Pulmonary artery endothelial cell (primary cell): ENCODE measurements around the gene ZPLD1. TPM values are rescaled to one million over a fixed set of nuclear protein-coding genes. Genes with fewer than 3 reads are reported as not detected.

Source experiments
- DNase-seq: peaks from one replicate; pipeline ENCODE4 v3.0.0-alpha.2; 2011; ENCODE audit warnings: low read depth, low spot score
- total RNA-seq: library from RNA; depleted of rRNA; stranded (reverse); fragments of >200 nt; gene quantifications from 2 replicates; pipeline ENCODE4 v1.2.3, GENCODE V29; 2014

Gene ZPLD1
- total RNA-seq, 1 donor from 2014 or later = 0.07 TPM

DNA sequence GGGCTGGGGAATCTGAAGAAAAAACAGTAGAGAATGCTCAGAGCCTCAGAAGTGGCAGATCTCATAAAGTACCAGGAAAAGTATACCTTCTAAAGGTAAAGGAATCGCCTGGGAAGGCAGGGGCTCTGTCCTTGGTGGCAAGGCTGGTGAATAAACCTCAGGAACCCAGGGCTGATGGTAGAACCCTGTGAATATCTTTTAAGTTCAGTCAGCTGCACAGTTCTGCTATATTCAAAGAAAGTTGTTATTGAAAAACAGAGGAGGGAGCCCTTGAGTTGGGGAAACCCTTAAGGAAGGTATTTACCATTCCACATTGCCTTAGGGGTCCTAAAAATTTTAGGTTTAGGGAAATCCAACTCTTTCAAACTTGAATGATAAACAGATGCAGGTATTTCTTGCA is 31.2 kb downstream of the ZPLD1 start:
- DNase-seq = no peak

- DNase-seq = no peak
These were observed 35.3 kb downstream of the ZPLD1 start for GRCh38 chr3:102470066-102470465.

DNA sequence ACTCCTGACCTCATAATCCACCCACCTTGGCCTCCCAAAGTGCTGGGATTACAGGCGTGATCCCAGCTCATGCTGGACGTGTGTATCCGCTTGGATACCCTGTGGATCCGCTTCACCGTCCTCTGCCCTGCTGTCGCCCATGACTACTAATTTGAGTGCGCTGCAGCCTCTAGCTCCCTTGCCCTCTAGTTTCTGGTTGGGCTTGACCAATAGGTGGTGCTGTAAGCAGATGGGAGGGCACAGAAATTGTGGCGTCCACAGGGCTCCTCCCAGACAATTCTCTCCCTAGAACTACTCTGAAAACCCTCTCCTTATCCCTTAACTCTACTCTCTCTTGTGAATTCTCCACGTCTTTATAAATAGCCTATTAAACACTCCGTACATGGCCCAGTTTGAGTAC is 36.2 kb downstream of the ZPLD1 start:
- DNase-seq = no peak

DNA sequence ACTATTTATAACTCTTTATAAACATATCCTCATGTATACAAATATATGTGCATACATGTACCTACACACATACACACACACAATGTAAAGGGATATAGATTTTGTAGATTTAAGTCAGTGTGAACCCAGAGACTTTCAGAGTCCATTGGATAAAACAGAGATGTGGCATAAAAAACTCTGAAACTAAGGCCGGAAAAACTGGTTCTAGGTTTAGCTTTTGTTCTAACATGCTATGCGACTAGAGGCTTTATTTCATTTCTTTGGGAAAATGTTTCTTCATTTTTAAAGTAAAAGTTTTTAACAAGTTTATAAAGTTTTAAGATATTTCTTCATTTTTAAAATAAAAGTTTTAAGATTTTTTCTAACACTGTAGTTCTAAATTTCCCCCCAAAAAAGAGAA is 36.7 kb downstream of the ZPLD1 start:
- DNase-seq = no peak

- DNase-seq = no peak
These were observed 38.8 kb downstream of the ZPLD1 start for GRCh38 chr3:102473648-102474047.

GRCh38 chr3:102474207-102474606 is 39.4 kb downstream of the ZPLD1 start:
- no peak for DNase-seq

GRCh38 chr3:102476198-102476597 is 41.4 kb downstream of the ZPLD1 start:
- no peak for DNase-seq

DNA sequence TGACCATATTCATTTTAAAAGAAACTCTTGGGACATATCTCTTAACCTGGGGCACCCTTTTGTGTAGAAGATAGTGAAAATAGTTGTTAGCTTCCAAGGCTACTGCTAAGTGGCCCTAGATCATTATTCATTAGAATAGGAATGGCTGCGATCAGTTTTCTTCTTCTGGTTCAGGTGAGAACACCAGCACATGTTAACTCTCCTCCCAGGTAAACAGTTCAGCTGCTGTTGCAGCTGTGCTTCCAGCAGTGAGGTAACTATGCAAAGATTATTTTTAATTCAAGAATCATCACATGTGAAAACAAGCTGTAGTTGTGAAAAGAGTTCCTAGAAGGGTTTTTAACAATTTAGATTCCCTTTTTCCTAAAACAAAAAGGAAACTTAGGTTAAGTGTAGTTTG is 43.3 kb downstream of the ZPLD1 start:
- no peak for DNase-seq

DNA sequence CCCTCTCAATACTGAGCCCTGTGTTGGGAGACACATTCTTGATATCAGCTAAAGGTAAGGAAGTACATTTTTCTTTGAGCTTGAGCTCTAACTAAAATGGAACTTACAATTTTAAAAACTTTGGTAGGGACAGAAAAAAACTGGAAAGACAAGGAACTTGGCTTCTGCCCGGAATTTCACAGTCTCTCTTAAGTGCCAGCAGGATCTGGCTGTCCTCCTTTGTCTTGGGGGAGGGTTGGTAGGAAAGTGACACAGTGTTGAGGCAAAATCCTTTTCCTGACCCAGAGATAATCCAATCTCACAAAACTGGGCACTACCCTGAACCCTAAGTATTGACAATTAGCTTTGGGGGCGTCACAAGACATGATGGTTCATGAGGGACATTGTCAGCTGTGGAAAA is 45.3 kb downstream of the ZPLD1 start:
- no peak for DNase-seq

- no peak for DNase-seq
These were observed 46.2 kb downstream of the ZPLD1 start for GRCh38 chr3:102481050-102481449.

DNA sequence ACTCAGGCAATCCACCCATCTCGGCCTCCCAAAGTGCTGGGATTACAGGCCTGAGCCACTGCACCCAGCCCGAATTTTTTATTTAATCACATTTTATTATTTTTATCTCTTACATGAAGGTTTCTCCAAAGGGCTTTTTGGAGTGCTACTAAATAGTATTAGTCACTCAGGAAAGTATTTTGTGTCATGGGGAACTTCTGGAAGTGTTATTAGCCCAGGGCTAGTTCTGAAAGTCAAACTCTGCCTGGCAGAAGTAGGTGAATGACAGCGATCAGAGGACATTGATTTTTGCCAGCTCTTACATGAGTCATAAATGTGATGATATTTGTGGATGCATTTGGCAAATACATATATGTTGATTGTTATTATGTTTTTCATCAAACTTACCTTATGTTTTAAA is 48.7 kb downstream of the ZPLD1 start:
- DNase-seq = no peak

DNA sequence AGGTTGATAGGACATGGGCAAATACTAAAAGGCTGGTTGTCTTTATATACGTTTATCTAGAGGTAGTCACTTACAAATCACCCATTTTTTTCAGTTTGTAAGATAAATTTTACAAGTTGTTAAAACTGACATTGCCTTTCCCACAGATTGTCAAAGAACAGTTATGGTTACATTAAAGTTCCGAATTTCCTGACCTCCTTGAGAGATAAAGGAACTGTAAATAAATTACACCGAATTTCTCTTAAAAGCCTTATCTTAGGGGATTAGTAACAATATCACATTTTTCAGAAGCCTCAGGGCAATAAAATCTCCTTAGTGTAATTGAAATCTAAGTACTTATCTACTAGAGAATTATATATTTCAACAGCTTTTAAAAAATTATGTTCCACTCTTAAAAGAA is 49.5 kb downstream of the ZPLD1 start:
- DNase-seq = no peak

DNA sequence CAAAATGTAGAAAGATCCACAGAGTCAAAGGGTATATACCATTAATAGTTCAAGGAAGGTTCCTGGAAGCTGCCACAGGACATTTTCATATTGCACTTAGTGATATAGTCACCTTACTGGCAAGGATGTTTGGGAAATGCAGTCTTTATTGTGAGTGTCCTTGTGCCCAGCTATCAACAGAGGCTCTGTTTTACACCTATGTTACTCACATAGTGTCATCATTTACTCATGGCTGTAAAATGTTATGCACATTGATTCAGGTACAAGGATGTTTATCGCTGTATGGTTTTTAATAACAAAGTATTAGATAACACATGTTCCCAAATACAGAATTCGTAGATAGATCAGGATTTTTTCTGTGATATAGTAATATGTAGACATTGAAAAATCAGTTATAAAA is 50.9 kb downstream of the ZPLD1 start:
- DNase-seq = no peak

- DNase-seq = no peak
These were observed 53.5 kb downstream of the ZPLD1 start for GRCh38 chr3:102488331-102488730.

DNA sequence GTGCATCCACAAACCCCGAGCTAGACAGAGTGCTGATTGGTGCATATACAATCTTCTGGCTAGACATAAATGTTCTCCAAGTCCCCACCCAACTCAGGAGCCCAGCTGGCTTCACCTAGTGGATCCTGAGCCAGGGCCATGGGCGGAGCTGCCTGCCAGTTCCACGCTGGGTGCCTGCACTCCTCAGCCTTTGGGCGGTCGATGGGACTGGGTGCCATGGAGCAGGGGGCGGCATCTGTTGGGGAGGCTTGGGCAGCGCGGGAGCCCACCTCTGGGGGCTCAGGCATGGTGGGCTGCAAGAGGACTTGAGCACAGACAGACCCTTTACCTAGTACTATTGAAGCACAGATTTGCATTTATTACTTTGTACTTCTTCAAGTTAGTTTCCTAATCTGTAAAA is 57.5 kb downstream of the ZPLD1 start:
- no peak for DNase-seq

- DNase-seq = no peak
These were observed 62.8 kb downstream of the ZPLD1 start for GRCh38 chr3:102497571-102497970.

GRCh38 chr3:102505542-102505941 is 70.7 kb downstream of the ZPLD1 start:
- no peak for DNase-seq

DNA sequence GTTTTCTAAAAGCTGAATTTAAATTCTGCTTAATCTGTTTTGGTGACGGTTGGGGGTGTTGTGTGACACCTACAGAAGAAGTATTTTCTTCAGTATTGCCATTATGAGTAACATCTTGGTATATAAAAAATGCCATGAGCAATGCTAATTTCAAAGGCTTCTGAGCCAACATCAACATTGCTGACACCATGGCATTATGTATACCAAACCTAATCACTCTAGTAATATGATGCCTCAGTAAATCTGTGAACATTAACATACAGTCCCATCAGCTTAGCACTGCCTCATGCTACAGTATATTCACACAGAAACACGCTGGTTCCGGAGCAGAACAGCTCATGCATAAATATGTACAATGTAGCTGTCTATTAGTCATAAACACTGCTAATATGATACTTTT is 75.8 kb downstream of the ZPLD1 start:
- no peak for DNase-seq

DNA sequence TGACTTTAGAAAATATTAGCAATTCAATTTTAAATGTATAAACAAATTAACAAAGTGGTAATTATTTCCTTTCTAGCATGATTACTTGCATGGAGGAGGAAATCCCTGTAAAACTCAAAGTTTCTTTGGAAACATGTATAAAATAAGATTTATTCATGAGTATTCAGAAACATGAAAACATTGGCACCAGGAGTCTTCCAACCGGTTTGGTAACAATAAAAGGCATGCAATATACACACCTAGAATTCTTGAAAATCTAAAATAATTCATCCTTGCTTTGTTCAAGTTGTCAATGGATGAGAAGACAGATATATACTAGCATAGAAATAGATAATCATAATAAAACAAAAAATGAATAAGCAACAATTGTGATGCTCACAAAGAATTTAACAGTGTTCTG is 76.4 kb downstream of the ZPLD1 start:
- no peak for DNase-seq

- no peak for DNase-seq
These were observed 76.8 kb downstream of the ZPLD1 start for GRCh38 chr3:102511639-102512038.

DNA sequence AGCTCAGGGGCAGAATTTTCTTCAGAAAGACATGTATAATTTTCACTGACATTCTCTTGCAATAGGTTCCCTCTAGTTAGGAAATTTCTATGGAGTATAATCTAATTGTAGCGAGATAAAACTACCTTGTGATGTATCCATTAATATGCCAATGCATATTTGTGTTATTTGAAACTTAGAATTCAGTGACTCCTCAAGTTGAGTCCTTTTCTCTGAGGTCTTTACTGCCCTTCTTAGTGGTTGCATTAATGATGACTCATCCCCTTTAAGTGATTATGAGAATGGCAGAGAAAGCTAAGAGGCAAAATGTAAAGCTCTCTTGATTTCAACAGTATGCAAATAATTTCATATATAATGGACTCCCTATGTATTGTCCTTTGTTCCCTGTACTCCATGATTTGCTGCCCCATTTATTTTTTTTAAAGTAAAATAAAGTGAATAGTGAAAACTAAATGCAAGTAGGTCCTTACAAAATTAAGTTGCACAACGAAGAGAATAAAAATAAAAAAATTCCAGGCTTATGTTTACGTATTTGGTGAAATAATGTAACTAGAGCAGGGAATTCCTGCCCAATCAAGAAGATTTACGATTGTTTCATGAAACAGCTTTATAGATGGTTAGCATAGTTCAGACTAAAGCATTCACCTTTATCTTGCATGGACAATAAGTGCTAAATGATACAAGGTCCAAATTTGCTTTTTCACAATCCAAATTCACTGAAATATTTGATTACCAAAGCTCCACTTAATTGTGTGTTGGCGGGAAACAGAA is 78.1 kb downstream of the ZPLD1 start:
- no peak for DNase-seq

DNA sequence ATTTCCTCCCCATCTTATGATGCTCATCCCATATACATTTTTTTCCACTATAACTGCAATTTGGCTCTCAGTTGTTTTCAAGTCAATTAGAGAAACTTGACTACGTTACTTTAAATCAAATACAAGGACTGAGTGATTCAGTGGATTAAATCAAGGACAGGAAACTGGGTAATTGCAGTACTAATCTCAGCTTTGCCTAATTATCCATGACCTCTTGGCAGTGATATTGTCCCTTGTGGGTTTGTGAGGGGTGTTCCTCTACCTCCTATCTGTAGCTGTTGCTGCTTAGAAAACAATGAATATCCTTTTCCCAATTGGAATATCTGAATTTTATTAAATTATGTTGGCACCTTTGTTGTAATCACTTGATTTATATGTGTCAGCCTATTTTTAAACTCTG is 79.4 kb downstream of the ZPLD1 start:
- DNase-seq = no peak

DNA sequence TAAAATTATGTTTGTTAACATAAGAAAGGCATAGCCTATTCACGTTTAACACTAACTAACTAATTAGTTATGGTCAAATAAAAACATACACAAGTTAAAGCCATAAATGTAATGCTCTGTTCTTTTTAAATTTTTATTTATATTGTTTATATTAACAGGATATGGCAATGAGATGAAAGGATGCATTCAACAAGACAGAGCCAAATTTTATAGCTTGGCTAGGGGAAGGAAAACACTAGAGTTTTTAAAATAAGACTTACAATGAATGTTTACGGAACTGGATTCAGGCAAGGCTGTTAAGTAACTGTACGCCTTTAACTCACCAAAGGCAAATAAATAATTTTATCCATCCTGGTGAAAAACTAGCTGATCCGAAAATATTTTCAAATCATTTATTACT is 86.4 kb downstream of the ZPLD1 start:
- no peak for DNase-seq

DNA sequence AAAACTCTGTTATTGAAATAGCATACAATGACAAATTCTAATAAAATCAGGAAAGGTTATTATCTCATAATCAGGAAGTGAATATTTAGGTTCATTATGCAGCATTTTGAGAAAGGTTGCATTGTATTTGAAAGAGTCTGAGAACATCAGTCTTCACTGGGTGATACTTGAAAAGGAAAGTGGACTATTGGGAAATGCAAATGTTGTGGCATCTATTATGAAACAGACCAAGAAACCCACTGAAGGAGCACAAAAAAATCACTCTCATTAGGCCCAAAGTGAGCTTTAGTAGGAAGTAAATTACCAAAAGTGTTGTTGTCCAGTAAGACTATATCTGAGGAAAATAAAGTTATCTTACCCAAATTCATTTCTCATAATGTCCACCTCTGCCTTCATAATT is 90.8 kb downstream of the ZPLD1 start:
- DNase-seq = no peak
